Neural cell (in vitro differentiated cells): ENCODE results near the gene FNBP1.

Source experiments
- CTCF ChIP-seq: fragments of 450-650 bp; IDR thresholded peaks from 2 replicates; pipeline ENCODE4 v1.5.1; 2014; ENCODE audit warnings: antibody characterized with exemption, mild to moderate bottlenecking, moderate library complexity; ENCODE audit not compliant: poor library complexity, severe bottlenecking
- EP300 ChIP-seq: fragments of 450-650 bp; conservative IDR thresholded peaks from 2 replicates; pipeline ENCODE4 v1.6.1; 2014; ENCODE audit warnings: antibody characterized with exemption, mild to moderate bottlenecking, moderate library complexity; ENCODE audit not compliant: poor library complexity, severe bottlenecking
- EZH2 ChIP-seq: fragments of 200-600, 300-800 bp; shearing (Covaris generic), sonication (generic); IDR thresholded peaks from 2 replicates; pipeline ENCODE4 v1.6.1; 2014; ENCODE audit warnings: antibody characterized with exemption, low read length, borderline replicate concordance, mild to moderate bottlenecking; ENCODE audit not compliant: insufficient read depth, poor library complexity, severe bottlenecking
- MXI1 ChIP-seq: fragments of 450-650 bp; conservative IDR thresholded peaks from 2 replicates; pipeline ENCODE4 v1.6.1; 2014; ENCODE audit warnings: antibody characterized with exemption, mild to moderate bottlenecking; ENCODE audit not compliant: poor library complexity, severe bottlenecking
- POLR2AphosphoS5 ChIP-seq: IDR thresholded peaks from 2 replicates; pipeline ENCODE4 v1.6.1; 2012
- SMC3 ChIP-seq: fragments of 450-650 bp; conservative IDR thresholded peaks from 2 replicates; pipeline ENCODE4 v1.6.1; 2014; ENCODE audit warnings: antibody characterized with exemption, mild to moderate bottlenecking, moderate library complexity; ENCODE audit not compliant: poor library complexity

- TF ChIP-seq EP300 (no peak), CTCF (no peak), POLR2AphosphoS5 (no peak), EZH2 (no peak), MXI1 (no peak), SMC3 (no peak)
These were observed 44.4 kb downstream of the FNBP1 start for GRCh38 chr9:129998491-129999140.
